HCT116 (cell line): ENCODE results near the gene EGFLAM. TPM values are rescaled to one million over a fixed set of nuclear protein-coding genes. Genes with fewer than 3 reads are reported as not detected.

Source experiments
- ATAC-seq: fragments of 200-7000 bp; cut with Tn5 transposase; 2 replicates; pipeline ENCODE4 v1.9.1; 2020; ENCODE audit warnings: mild to moderate bottlenecking, moderate library complexity
- BruUV-seq: library from RNA; stranded (reverse); fragments of 400-500 nt; replicated peaks from 2 replicates; lab custom pipeline; 2021; lab: Mats Ljungman, UMichigan
- CTCF ChIA-PET: fragments of 300-600 bp; sonication (Branson Sonifier 250); formaldehyde crosslinking; loops from one replicate; lab custom pipeline; 2021; ENCODE audit warnings: antibody characterized with exemption; lab: Charles Lee
- POLR2A ChIA-PET: fragments of 300-600, 350-600 bp; sonication (Branson Sonifier 250); formaldehyde crosslinking; loops from one replicate; lab custom pipeline; 2021; ENCODE audit warnings: antibody characterized with exemption; lab: Charles Lee
- RAD21 ChIA-PET, 2 experiments: fragments of 300-600 bp; sonication (Branson Sonifier 250); formaldehyde crosslinking; loops; one replicate each; lab custom pipeline; 2023; ENCODE audit warnings: low total read pairs in 2 of 2; ENCODE audit not compliant: uncharacterized antibody in 2 of 2, unreplicated experiment in 2 of 2, low non-redundant PET in 1 of 2; lab: Charles Lee
- DNase-seq: peaks from one replicate; pipeline ENCODE4 v3.0.0-alpha.2; 2010; ENCODE audit warnings: low read depth, low spot score
- H2AFZ ChIP-seq: fragments of 200-600 bp; shearing (Covaris generic), sonication (generic); 2 replicates; pipeline ENCODE4 v1.6.1; 2017; ENCODE audit warnings: low read depth, mixed run types, mixed read lengths, antibody characterized with exemption, low read length; ENCODE audit not compliant: poor library complexity, severe bottlenecking
- H3K27ac ChIP-seq: 2 replicates; pipeline ENCODE4 v1.5.1; 2012; ENCODE audit warnings: low read depth, low read length
- H3K27me3 ChIP-seq: fragments of 200-600 bp; sonication (generic); 2 replicates; pipeline ENCODE4 v1.6.1; 2016; ENCODE audit warnings: mixed run types, low read length, mixed read lengths; ENCODE audit not compliant: insufficient read depth
- H3K36me3 ChIP-seq, 2 experiments: fragments of 200-500 bp in 1 of 2; fragments of 200-600 bp in 1 of 2; sonication (Bioruptor generic) in 1 of 2; sonication (generic) in 1 of 2; 2 replicates each; pipeline versions ENCODE4 v1.5.1 to v1.6.1; 2014 to 2016; ENCODE audit warnings: low read length in 2 of 2, inconsistent platforms in 1 of 2, mixed read lengths in 1 of 2, mixed run types in 1 of 2; ENCODE audit not compliant: insufficient read depth in 2 of 2, control insufficient read depth in 1 of 2
- H3K4me1 ChIP-seq, 2 experiments: fragments of 200-600 bp in 1 of 2; sonication (generic) in 1 of 2; 2 replicates each; pipeline versions ENCODE4 v1.5.1 to v1.6.1; 2012 to 2017; ENCODE audit warnings: low read length in 2 of 2, inconsistent platforms in 1 of 2, mild to moderate bottlenecking in 1 of 2, mixed read lengths in 1 of 2, mixed run types in 1 of 2, moderate library complexity in 1 of 2; ENCODE audit not compliant: insufficient read depth in 2 of 2, control insufficient read depth in 1 of 2
- H3K4me2 ChIP-seq: fragments of 200-600 bp; sonication (generic); 2 replicates; pipeline ENCODE4 v1.6.1; 2017; ENCODE audit warnings: mixed run types, low read length, mixed read lengths
- H3K4me3 ChIP-seq, 2 experiments: fragments of 200-600 bp in 1 of 2; sonication (generic) in 1 of 2; replicated peaks in 1 of 2; 2 replicates each; pipeline ENCODE4 v1.5.1; 2011 to 2016; ENCODE audit warnings: low read length in 2 of 2, control low read depth in 1 of 2, low read depth in 1 of 2, mild to moderate bottlenecking in 1 of 2, mixed read lengths in 1 of 2, mixed run types in 1 of 2
- H3K79me2 ChIP-seq: fragments of 200-600 bp; sonication (generic); 2 replicates; pipeline ENCODE4 v1.6.1; 2017; ENCODE audit warnings: mild to moderate bottlenecking, mixed run types, low read length, moderate library complexity, mixed read lengths; ENCODE audit not compliant: insufficient read depth
- H3K9ac ChIP-seq: fragments of 200-600 bp; sonication (generic); 2 replicates; pipeline ENCODE4 v1.6.1; 2016; ENCODE audit warnings: low read length, mixed read lengths
- H3K9me2 ChIP-seq: fragments of 200-600 bp; sonication (generic), shearing (Covaris generic); 2 replicates; pipeline ENCODE4 v1.6.1; 2017; ENCODE audit warnings: mixed run types, mild to moderate bottlenecking, moderate library complexity; ENCODE audit not compliant: insufficient read depth
- H3K9me3 ChIP-seq, 2 experiments: fragments of 200-500 bp in 1 of 2; fragments of 200-600 bp in 1 of 2; sonication (Bioruptor generic) in 1 of 2; sonication (generic) in 1 of 2; 2 replicates each; pipeline ENCODE4 v1.6.1; 2014 to 2017; ENCODE audit warnings: low read length in 2 of 2, mixed read lengths in 2 of 2, inconsistent platforms in 1 of 2, low read depth in 1 of 2, mild to moderate bottlenecking in 1 of 2, mixed run types in 1 of 2, moderate library complexity in 1 of 2; ENCODE audit not compliant: control insufficient read depth in 1 of 2, insufficient read depth in 1 of 2
- H4K20me1 ChIP-seq: fragments of 200-600 bp; sonication (generic), shearing (Covaris generic); 2 replicates; pipeline ENCODE4 v1.6.1; 2017; ENCODE audit warnings: mixed run types, mild to moderate bottlenecking, moderate library complexity; ENCODE audit not compliant: insufficient read depth
- CTCF ChIP-seq, 3 experiments: fragments of 200-600 bp in 1 of 3; sonication (generic) in 1 of 3; IDR thresholded peaks in 2 of 3; conservative IDR thresholded peaks in 1 of 3; 2 replicates each; pipeline ENCODE4 v1.5.1; 2012 to 2017; ENCODE audit warnings: low read depth in 2 of 3, low read length in 2 of 3, antibody characterized with exemption in 1 of 3, borderline replicate concordance in 1 of 3, control low read depth in 1 of 3, mild to moderate bottlenecking in 1 of 3, mixed read lengths in 1 of 3, mixed run types in 1 of 3, moderate library complexity in 1 of 3; ENCODE audit not compliant: insufficient read depth in 1 of 3
- FOSL1 ChIP-seq: IDR thresholded peaks from 2 replicates; pipeline ENCODE4 v1.6.1; 2012; ENCODE audit warnings: low read depth
- SIN3A ChIP-seq: IDR thresholded peaks from 2 replicates; pipeline ENCODE4 v1.6.1; 2012; ENCODE audit warnings: low read depth
- YY1 ChIP-seq: IDR thresholded peaks from 2 replicates; pipeline ENCODE4 v1.6.1; 2011; ENCODE audit warnings: low read length, low read depth, moderate library complexity, mild to moderate bottlenecking; ENCODE audit not compliant: insufficient replicate concordance; ENCODE audit errors: extremely low read depth
- ZFX ChIP-seq: fragments of 450-650 bp; IDR thresholded peaks from 2 replicates; pipeline ENCODE4 v1.6.1; 2017
- intact Hi-C: fragments of 100-400 bp; cut with micrococcal nuclease; formaldehyde crosslinking; loops from 2 replicates; pipeline ENCODE4 v1.10.0; 2022
- total RNA-seq: library from RNA; stranded (reverse); gene quantifications from one replicate; pipeline ENCODE4 v1.2.1, GENCODE V29; 2021; ENCODE audit not compliant: unreplicated experiment
- TF ChIP-seq, protein P1 (sequence below): IDR thresholded peaks from 2 replicates; pipeline ENCODE4 v1.6.1; 2012

EGFLAM gene
- total RNA-seq, 1 experiment from 2014 or later, result not detected

- TF ChIP-seq SIN3A (no peak), ZFX (no peak), CTCF (IDR thresholded peaks at IDR 0.05 in 2 of 3, conservative IDR thresholded peaks at IDR 0.05 in 1 of 3; ENCODE audit: borderline replicate concordance in 1 of 3, insufficient read depth in 1 of 3, low read depth in 2 of 3, low read length in 2 of 3) (no peak)
Measured at GRCh38 chr5:38451074-38451725, 192.8 kb downstream of the EGFLAM start (continued).

- ChIA-PET CTCF (interaction anchor here (4.0 kb wide), 1 partner anchor 10 kb away, joined by 22 read pairs; no protein-coding TSS in a partner anchor), RAD21 (no interaction called here), POLR2A (no interaction called here)
- DNase-seq (no peak), ATAC-seq (no peak)
- Histone ChIP-seq H3K9me3 (no peaks in the 10 kb centered on the region), H3K27ac (no peak overlapping the region), H3K4me1 (no peaks in the 10 kb centered on the region), H3K36me3 (no peaks in the 10 kb centered on the region), H3K4me3 (no peak overlapping the region), H3K4me2 (no peak overlapping the region)
- TF ChIP-seq FOSL1 (no peak), YY1 (no peak)
- TF ChIP-seq, protein P1, sequence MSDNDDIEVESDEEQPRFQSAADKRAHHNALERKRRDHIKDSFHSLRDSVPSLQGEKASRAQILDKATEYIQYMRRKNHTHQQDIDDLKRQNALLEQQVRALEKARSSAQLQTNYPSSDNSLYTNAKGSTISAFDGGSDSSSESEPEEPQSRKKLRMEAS, result no peak
- TF ChIP-seq, all 23 proteins: peak for 0
- H3K79me2 ChIP-seq, result no peaks in the 10 kb centered on the region
- intact Hi-C loops, result no loop called here
- no peaks in the 10 kb centered on the region for H3K9me2 ChIP-seq
- no peak overlapping the region for H2AFZ ChIP-seq
- no TSS peak for BruUV-seq
- no peak overlapping the region for H3K9ac ChIP-seq
- H3K27me3 ChIP-seq, result no peaks in the 10 kb centered on the region
- H4K20me1 ChIP-seq, result no peaks in the 10 kb centered on the region
Measured at GRCh38 chr5:38452201-38452600, 193.8 kb downstream of the EGFLAM start.
